Gastrocnemius medialis (tissue), 4 donors: Measurements from ENCODE around the gene GP9. TPM values are rescaled to one million over a fixed set of nuclear protein-coding genes. Genes with fewer than 3 reads are reported as not detected.
A peak's percentile ranks its signal among the peaks of the same experiment; 100 is the strongest.

Experiments
- ATAC-seq, 2 donors: fragments of 150-250 bp; one replicate each; pipeline ENCODE4 v1.9.1; 2016
- DNase-seq, 2 donors: peaks; one replicate each; pipeline ENCODE4 v3.0.0-alpha.2; 2019
- H3K27ac ChIP-seq, 4 donors: fragments of 200-600 bp; sonication (generic); 1 replicate in 1 of 4; 2 replicates in 3 of 4; pipeline ENCODE4 v1.5.1; 2016 to 2018; ENCODE audit warnings: mild to moderate bottlenecking in 2 of 4, moderate library complexity in 1 of 4
- H3K27me3 ChIP-seq, 3 donors: fragments of 200-600 bp; sonication (generic) in 2 of 3; 1 replicate in 1 of 3; 2 replicates in 2 of 3; pipeline versions ENCODE4 v1.5.1 to v1.6.0; 2016 to 2019; ENCODE audit warnings: mild to moderate bottlenecking in 1 of 3, moderate library complexity in 1 of 3
- H3K36me3 ChIP-seq, 2 donors: fragments of 200-600 bp; sonication (generic) in 1 of 2; one replicate each; pipeline ENCODE4 v1.5.1; 2017 to 2018
- H3K4me1 ChIP-seq, 2 donors: fragments of 200-600 bp; sonication (generic) in 1 of 2; one replicate each; pipeline ENCODE4 v1.5.1; 2016 to 2017; ENCODE audit warnings: mild to moderate bottlenecking in 2 of 2
- H3K4me3 ChIP-seq, 4 donors: fragments of 200-600 bp; sonication (generic) in 3 of 4; 1 replicate in 1 of 4; 2 replicates in 3 of 4; pipeline ENCODE4 v1.5.1; 2016 to 2019; ENCODE audit warnings: mild to moderate bottlenecking in 2 of 4
- H3K9me3 ChIP-seq, 3 donors: fragments of 200-600 bp; sonication (generic) in 2 of 3; 1 replicate in 1 of 3; 2 replicates in 2 of 3; pipeline ENCODE4 v1.5.1; 2016 to 2019
- CTCF ChIP-seq, 5 experiments: fragments of 450-650 bp in 3 of 5; fragments of 200-600 bp in 2 of 5; sonication (generic) in 2 of 5; IDR thresholded peaks in 4 of 5; conservative IDR thresholded peaks in 1 of 5; 1 replicate in 4 of 5; 2 replicates in 1 of 5; pipeline ENCODE4 v1.5.1; 2016 to 2019; ENCODE audit warnings: antibody characterized with exemption in 5 of 5, mild to moderate bottlenecking in 3 of 5, moderate library complexity in 3 of 5
- POLR2A ChIP-seq, 2 donors: fragments of 450-650 bp; IDR thresholded peaks; one replicate each; pipeline ENCODE4 v1.6.1; 2017; ENCODE audit warnings: antibody characterized with exemption in 2 of 2, mild to moderate bottlenecking in 2 of 2, moderate library complexity in 2 of 2
- in situ Hi-C, 4 donors: fragments of 200-750 bp; cut with MboI; loops; one replicate each; pipeline versions ENCODE4 v1.15.0 to v1.8.0; 2017; ENCODE audit warnings: low sequenced_read_pairs in 4 of 4
- intact Hi-C: fragments of 100-400 bp; cut with DNase I; formaldehyde crosslinking; loops from one replicate; pipeline ENCODE4 v1.15.1; 2023; ENCODE audit warnings: low total_unique reads
- total RNA-seq, 4 donors: library from RNA; depleted of rRNA; stranded (reverse); fragments of >200 nt; gene quantifications; one replicate each; pipeline versions ENCODE4 v1.1.0 to v1.2.3, GENCODE V29; 2016

Gene GP9
- total RNA-seq, 4 donors from 2014 or later, result 0.42 TPM; not detected in 3

DNA sequence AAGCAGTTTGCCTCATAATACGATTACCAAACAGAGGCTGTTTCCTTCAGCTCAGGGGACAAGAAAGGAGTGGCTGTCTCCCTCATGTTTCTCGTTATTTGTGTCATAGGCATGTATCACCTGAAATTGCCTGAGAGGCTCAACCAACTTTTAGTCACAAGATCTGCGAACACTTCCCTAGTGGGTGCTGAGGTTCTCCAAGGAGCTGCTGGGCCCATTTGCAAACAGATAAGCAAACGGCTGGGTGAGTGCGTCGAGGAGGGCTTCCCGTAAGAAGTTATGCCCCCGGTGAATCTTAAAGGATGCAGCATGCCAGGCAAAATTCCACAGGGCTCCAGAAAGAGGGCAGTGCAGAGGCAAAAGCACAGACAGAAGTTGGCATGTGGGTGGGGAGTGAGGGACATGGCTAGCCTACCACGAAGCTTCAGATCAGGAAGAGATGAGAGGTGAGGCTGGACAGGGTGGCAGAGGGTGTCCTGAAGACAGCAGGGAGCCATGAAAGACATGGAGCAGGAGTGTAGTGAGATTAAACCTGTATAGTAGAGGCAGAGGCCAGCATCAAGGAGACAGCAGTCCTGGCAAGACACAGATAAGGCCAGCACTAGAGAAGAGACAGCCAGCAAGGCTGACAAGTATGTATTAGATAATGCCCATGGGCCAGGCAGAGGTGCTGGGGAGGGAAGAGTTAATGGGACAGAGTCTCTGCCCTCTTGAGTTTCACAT is 4.0 kb upstream of the GP9 start:
- H3K27ac ChIP-seq, result no peak overlapping the region
- no peaks in the 10 kb centered on the region for H3K36me3 ChIP-seq
- no peak overlapping the region for H3K4me3 ChIP-seq
- TF ChIP-seq POLR2A (IDR thresholded peaks at IDR 0.05) (no peak), CTCF (IDR thresholded peaks at IDR 0.05 in 4 of 5, conservative IDR thresholded peaks at IDR 0.05 in 1 of 5) (no peak)
- ATAC-seq (no peak), DNase-seq (no peak)
- no peaks in the 10 kb centered on the region for H3K9me3 ChIP-seq
- in situ Hi-C loops, result loop anchor here in 1 of 4 donors (10.0 kb wide), 1 partner anchor 188 kb away; the partner anchor contains the start of gene COPG1
- intact Hi-C loops, result no loop called here
- H3K4me1 ChIP-seq, result peaks cover 3 to 15% of the 10 kb centered on the region in 2 donors
- no peaks in the 10 kb centered on the region for H3K27me3 ChIP-seq

GRCh38 chr3:129057249-129057648 is 3.3 kb upstream of the GP9 start:
- H3K36me3 ChIP-seq, result no peaks in the 10 kb centered on the region
- in situ Hi-C loops, result loop anchor here in 1 of 4 donors (10.0 kb wide), 1 partner anchor 188 kb away; the partner anchor contains the start of gene COPG1
- no peaks in the 10 kb centered on the region for H3K27me3 ChIP-seq
- H3K27ac ChIP-seq, result no peak overlapping the region
- intact Hi-C loops, result no loop called here
- H3K4me1 ChIP-seq, result peaks cover 3 to 13% of the 10 kb centered on the region in 2 donors
- no peak overlapping the region for H3K4me3 ChIP-seq
- no peak for DNase-seq
- no peak for TF ChIP-seq POLR2A (IDR thresholded peaks at IDR 0.05)
- no peak for ATAC-seq
- no peaks in the 10 kb centered on the region for H3K9me3 ChIP-seq

GRCh38 chr3:129058441-129059200 is 2.0 kb upstream of the GP9 start:
- no peak for DNase-seq
- in situ Hi-C loops (loop anchor here in 1 of 4 donors (10.0 kb wide), 1 partner anchor 186 kb away; the partner anchor contains the start of gene COPG1), intact Hi-C loops (no loop called here)
- ATAC-seq, result no peak
- peaks cover 0 to 2% of the 10 kb centered on the region in 2 donors for H3K4me1 ChIP-seq
- no peak overlapping the region for H3K27ac ChIP-seq
- H3K9me3 ChIP-seq, result no peaks in the 10 kb centered on the region
- no peaks in the 10 kb centered on the region for H3K27me3 ChIP-seq
- TF ChIP-seq CTCF (IDR thresholded peaks at IDR 0.05 in 4 of 5, conservative IDR thresholded peaks at IDR 0.05 in 1 of 5), result no peak
- TF ChIP-seq POLR2A (IDR thresholded peaks at IDR 0.05), result no peak
- no peak overlapping the region for H3K4me3 ChIP-seq
- H3K36me3 ChIP-seq, result no peaks in the 10 kb centered on the region

DNA sequence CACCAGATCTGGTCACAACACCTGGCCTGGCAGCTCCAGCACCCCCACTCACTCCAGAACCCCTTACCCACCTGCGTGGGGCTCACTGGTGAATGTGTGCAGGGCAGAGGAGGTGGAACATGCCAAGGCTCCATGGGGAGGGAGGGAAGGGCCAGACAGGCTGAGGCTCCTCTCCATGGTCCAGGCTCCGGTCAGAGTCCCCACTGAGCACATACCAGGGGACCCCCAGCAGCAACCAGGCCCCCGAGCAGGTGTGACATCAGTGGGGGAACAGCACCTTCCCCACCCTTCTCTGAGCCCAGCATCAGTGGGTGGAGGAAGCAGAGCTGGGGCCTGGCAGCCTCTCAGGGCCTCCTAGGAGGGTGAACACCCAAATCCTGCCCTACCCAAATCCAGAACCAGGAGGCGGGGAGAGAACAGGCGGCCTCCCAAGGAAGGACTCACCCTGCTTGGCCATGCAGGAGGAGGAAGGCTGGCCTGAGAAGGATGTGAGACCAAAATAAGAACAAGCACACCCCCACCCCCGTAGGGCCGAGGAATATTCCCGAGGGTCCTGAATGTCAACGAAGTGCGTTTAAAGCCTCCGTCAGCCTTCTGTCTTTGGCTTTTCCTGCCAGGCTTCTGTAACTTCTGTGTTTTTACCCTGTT is 1.1 kb upstream of the GP9 start:
- DNase-seq (no peak), ATAC-seq (peak in 1 of 2 donors; percentile 23)
- Histone ChIP-seq H3K4me3 (no peak overlapping the region), H3K27ac (peak overlapping the region in 2 of 4 donors; percentile 24 to 54), H3K9me3 (no peaks in the 10 kb centered on the region), H3K36me3 (no peaks in the 10 kb centered on the region), H3K4me1 (no peaks in the 10 kb centered on the region), H3K27me3 (no peaks in the 10 kb centered on the region)
- intact Hi-C loops, result no loop called here
- TF ChIP-seq CTCF (IDR thresholded peaks at IDR 0.05 in 4 of 5, conservative IDR thresholded peaks at IDR 0.05 in 1 of 5) (no peak), POLR2A (IDR thresholded peaks at IDR 0.05) (no peak)
- in situ Hi-C loops, result loop anchor here in 1 of 4 donors (10.0 kb wide), 1 partner anchor 185 kb away; the partner anchor contains the start of gene COPG1
